Measurements from ENCODE around the gene DNASE1L2.

The DNASE1L2 gene

DNA sequence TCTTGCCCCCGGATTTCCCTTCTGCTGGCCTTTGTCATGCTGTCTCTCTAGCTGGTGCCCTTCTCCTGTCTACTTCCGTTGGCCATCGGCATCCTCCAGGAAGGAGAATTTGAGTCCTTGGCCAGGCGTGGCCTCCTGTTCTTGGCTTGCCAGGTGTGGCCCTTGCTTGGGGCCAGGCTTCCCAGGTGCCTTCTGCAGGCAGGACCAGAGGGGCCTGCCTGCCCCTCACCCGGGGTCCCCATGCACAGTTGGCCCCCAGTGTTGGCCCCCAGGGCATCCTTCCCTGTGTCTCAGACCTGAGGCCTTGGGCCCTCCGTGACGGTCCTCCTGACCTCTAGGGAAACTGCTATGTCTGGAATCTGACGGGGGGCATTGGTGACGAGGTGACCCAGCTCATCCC, 28.4 kb upstream of the DNASE1L2 start (continued):
- TF ChIP-seq ZNF302 (tag by site-specific recombination; IDR thresholded peaks at IDR 0.05; ENCODE audit: low read depth) (no peak), EGR2 (tag by site-specific recombination; IDR thresholded peaks at IDR 0.05; ENCODE audit: low read depth) (no peak), ZNF404 (tag by site-specific recombination; IDR thresholded peaks at IDR 0.05) (no peak), ZNF10 (tag by site-specific recombination; IDR thresholded peaks at IDR 0.05) (no peak)
- TF ChIP-seq, protein P1, sequence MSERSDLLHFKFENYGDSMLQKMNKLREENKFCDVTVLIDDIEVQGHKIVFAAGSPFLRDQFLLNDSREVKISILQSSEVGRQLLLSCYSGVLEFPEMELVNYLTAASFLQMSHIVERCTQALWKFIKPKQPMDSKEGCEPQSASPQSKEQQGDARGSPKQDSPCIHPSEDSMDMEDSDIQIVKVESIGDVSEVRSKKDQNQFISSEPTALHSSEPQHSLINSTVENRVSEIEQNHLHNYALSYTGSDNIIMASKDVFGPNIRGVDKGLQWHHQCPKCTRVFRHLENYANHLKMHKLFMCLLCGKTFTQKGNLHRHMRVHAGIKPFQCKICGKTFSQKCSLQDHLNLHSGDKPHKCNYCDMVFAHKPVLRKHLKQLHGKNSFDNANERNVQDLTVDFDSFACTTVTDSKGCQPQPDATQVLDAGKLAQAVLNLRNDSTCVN (tag by site-specific recombination; optimal IDR thresholded peaks at IDR 0.05) = no peak

DNA sequence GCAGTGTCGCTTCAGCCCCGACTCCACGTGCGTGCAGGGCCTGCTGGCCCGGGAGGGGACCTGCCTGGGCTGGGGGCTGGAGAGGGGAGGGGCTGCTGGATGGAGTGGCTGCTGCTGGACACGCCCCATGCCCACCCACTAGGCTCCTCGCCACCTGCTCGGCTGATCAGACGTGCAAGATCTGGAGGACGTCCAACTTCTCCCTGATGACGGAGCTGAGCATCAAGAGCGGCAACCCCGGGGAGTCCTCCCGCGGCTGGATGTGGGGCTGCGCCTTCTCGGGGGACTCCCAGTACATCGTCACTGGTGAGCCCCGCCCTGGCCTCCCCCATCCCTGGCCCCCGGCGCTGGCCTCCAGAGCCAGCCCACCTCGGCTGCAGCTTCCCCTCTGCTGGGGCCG, 27.9 kb upstream of the DNASE1L2 start:
- no peaks in the 10 kb centered on the region for H3K9me3 ChIP-seq (ENCODE audit: control insufficient read depth, insufficient read depth, low read depth, low read length)
- no peak overlapping the region for H3K27ac ChIP-seq (ENCODE audit: extremely low read depth, low read depth, low read length)
- H3K36me3 ChIP-seq (ENCODE audit: control insufficient read depth in 2 of 2, insufficient read depth in 1 of 2, low read length in 2 of 2) = peaks cover 0 to 52% of the 10 kb centered on the region in 2 experiments; a peak in 1 of 3 replicates
- H3K4me3 ChIP-seq (ENCODE audit: low read depth, low read length) = no peak overlapping the region
- no peaks in the 10 kb centered on the region for H3K4me1 ChIP-seq (ENCODE audit: control insufficient read depth, insufficient read depth, low read length)
- CTCF ChIA-PET = interaction anchor here (0.7 kb wide), 1 partner anchor 83 kb away, joined by 3 read pairs; no protein-coding TSS in a partner anchor
- POLR2A ChIA-PET = interaction anchor here (0.8 to 1.5 kb wide), 4 partner anchors 14 to 53 kb away, joined by 4 to 7 read pairs (median 5); partner anchors contain the start of genes E4F1 and TRAF7
- TF ChIP-seq ZNF16 (tag by site-specific recombination; IDR thresholded peaks at IDR 0.05; ENCODE audit: low read depth) (no peak), ZNF324 (tag by site-specific recombination; IDR thresholded peaks at IDR 0.05) (no peak), KLF10 (tag by site-specific recombination; IDR thresholded peaks at IDR 0.05) (peak; percentile 60; the same call in 1 of the 2 replicates)
- TF ChIP-seq, protein P2, sequence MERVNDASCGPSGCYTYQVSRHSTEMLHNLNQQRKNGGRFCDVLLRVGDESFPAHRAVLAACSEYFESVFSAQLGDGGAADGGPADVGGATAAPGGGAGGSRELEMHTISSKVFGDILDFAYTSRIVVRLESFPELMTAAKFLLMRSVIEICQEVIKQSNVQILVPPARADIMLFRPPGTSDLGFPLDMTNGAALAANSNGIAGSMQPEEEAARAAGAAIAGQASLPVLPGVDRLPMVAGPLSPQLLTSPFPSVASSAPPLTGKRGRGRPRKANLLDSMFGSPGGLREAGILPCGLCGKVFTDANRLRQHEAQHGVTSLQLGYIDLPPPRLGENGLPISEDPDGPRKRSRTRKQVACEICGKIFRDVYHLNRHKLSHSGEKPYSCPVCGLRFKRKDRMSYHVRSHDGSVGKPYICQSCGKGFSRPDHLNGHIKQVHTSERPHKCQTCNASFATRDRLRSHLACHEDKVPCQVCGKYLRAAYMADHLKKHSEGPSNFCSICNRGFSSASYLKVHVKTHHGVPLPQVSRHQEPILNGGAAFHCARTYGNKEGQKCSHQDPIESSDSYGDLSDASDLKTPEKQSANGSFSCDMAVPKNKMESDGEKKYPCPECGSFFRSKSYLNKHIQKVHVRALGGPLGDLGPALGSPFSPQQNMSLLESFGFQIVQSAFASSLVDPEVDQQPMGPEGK (tag by site-specific recombination; IDR thresholded peaks at IDR 0.05) = 0 out of 2 replicates have a peak, but pooled peaks have one; percentile 12

DNA sequence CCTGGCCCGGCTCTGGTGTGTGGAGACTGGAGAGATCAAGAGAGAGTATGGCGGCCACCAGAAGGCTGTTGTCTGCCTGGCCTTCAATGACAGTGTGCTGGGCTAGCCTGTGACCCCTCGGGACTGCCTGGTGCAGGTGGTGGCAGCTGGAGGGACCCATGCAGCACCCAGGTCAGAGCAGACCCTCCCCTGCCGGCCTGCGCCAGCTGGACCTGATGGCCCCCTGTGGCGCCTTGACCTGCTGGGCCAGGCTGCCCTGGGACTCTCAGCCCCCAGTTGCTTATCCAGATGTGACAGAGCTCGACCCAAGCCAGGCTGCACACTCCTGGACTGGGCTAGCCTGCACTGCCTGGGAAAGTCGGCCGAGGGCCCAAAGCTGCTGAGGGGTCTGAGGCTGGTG, 27.5 kb upstream of the DNASE1L2 start:
- Histone ChIP-seq H3K4me3 (ENCODE audit: low read depth, low read length) (no peak overlapping the region), H3K4me1 (ENCODE audit: control insufficient read depth, insufficient read depth, low read length) (no peaks in the 10 kb centered on the region), H3K27ac (ENCODE audit: extremely low read depth, low read depth, low read length) (no peak overlapping the region), H3K36me3 (ENCODE audit: control insufficient read depth in 2 of 2, insufficient read depth in 1 of 2, low read length in 2 of 2) (peaks cover 0 to 56% of the 10 kb centered on the region in 2 experiments; a peak in 1 of 3 replicates), H3K9me3 (ENCODE audit: control insufficient read depth, insufficient read depth, low read depth, low read length) (no peaks in the 10 kb centered on the region)
- TF ChIP-seq, protein P1 (tag by site-specific recombination; optimal IDR thresholded peaks at IDR 0.05) = peak; percentile 13
- TF ChIP-seq, protein P3, sequence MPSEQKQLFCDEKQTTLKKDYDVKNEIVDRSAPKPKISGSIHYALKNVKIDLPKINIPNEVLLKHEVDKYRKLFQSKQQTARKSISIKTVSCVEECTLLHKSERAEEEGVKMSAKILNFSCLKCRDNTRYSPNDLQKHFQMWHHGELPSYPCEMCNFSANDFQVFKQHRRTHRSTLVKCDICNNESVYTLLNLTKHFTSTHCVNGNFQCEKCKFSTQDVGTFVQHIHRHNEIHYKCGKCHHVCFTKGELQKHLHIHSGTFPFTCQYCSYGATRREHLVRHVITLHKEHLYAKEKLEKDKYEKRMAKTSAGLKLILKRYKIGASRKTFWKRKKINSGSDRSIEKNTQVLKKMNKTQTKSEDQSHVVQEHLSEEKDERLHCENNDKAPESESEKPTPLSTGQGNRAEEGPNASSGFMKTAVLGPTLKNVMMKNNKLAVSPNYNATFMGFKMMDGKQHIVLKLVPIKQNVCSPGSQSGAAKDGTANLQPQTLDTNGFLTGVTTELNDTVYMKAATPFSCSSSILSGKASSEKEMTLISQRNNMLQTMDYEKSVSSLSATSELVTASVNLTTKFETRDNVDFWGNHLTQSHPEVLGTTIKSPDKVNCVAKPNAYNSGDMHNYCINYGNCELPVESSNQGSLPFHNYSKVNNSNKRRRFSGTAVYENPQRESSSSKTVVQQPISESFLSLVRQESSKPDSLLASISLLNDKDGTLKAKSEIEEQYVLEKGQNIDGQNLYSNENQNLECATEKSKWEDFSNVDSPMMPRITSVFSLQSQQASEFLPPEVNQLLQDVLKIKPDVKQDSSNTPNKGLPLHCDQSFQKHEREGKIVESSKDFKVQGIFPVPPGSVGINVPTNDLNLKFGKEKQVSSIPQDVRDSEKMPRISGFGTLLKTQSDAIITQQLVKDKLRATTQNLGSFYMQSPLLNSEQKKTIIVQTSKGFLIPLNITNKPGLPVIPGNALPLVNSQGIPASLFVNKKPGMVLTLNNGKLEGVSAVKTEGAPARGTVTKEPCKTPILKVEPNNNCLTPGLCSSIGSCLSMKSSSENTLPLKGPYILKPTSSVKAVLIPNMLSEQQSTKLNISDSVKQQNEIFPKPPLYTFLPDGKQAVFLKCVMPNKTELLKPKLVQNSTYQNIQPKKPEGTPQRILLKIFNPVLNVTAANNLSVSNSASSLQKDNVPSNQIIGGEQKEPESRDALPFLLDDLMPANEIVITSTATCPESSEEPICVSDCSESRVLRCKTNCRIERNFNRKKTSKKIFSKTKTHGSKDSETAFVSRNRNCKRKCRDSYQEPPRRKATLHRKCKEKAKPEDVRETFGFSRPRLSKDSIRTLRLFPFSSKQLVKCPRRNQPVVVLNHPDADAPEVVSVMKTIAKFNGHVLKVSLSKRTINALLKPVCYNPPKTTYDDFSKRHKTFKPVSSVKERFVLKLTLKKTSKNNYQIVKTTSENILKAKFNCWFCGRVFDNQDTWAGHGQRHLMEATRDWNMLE (tag by site-specific recombination; conservative IDR thresholded peaks at IDR 0.05; ENCODE audit: low read depth) = no peak
- CTCF ChIA-PET = interaction anchor here (0.7 kb wide), 1 partner anchor 84 kb away, joined by 3 read pairs; no protein-coding TSS in a partner anchor
- POLR2A ChIA-PET = interaction anchor here (0.5 to 1.7 kb wide), 5 partner anchors 14 to 54 kb away, joined by 4 to 7 read pairs (median 4); partner anchors contain the start of genes E4F1 and TRAF7

Data from HEK293 (cell line).